Spleen (tissue), 11 donors: ENCODE results near the gene PGBD5. TPM values are rescaled to one million over a fixed set of nuclear protein-coding genes. Genes with fewer than 3 reads are reported as not detected.

Experiments used
- DNase-seq: peaks from one replicate; pipeline ENCODE4 v3.0.0-alpha.2; 2020
- H3K27ac ChIP-seq, 8 donors: fragments of 200-600 bp; sonication (generic) in 7 of 8; 1 replicate in 4 of 8; 2 replicates in 4 of 8; pipeline versions ENCODE4 v1.5.0 to v1.8.0; 2016 to 2021; ENCODE audit warnings: inconsistent platforms in 4 of 8, mild to moderate bottlenecking in 4 of 8, moderate library complexity in 1 of 8
- H3K27me3 ChIP-seq, 7 donors: fragments of 200-600 bp; sonication (generic) in 6 of 7; replicated peaks in 1 of 7; 1 replicate in 4 of 7; 2 replicates in 3 of 7; pipeline versions ENCODE4 v1.5.0 to v1.8.0; 2016 to 2021; ENCODE audit warnings: inconsistent platforms in 3 of 7, mild to moderate bottlenecking in 1 of 7
- H3K36me3 ChIP-seq, 6 donors: fragments of 200-600 bp; sonication (generic) in 5 of 6; 1 replicate in 4 of 6; 2 replicates in 2 of 6; pipeline versions ENCODE4 v1.5.0 to v1.8.0; 2016 to 2021; ENCODE audit warnings: inconsistent platforms in 2 of 6
- H3K4me1 ChIP-seq, 6 donors: fragments of 200-600 bp; sonication (generic) in 5 of 6; 1 replicate in 3 of 6; 2 replicates in 3 of 6; pipeline versions ENCODE4 v1.5.0 to v1.8.0; 2016 to 2021; ENCODE audit warnings: inconsistent platforms in 3 of 6
- H3K4me3 ChIP-seq, 8 donors: fragments of 200-600 bp; sonication (generic) in 7 of 8; 1 replicate in 4 of 8; 2 replicates in 4 of 8; pipeline versions ENCODE4 v1.5.0 to v1.8.0; 2016 to 2021; ENCODE audit warnings: inconsistent platforms in 4 of 8, mild to moderate bottlenecking in 4 of 8, moderate library complexity in 2 of 8
- H3K9me3 ChIP-seq, 8 donors: fragments of 200-600 bp; sonication (generic) in 7 of 8; 1 replicate in 4 of 8; 2 replicates in 4 of 8; pipeline versions ENCODE4 v1.5.0 to v1.8.0; 2016 to 2021; ENCODE audit warnings: inconsistent platforms in 4 of 8
- POLR2A ChIP-seq, 3 donors: fragments of 450-650 bp; IDR thresholded peaks; one replicate each; pipeline ENCODE4 v1.5.1; 2017; ENCODE audit warnings: antibody characterized with exemption in 3 of 3, mild to moderate bottlenecking in 1 of 3
- POLR2AphosphoS5 ChIP-seq, 3 donors: sonication (generic); formaldehyde crosslinking; IDR thresholded peaks; one replicate each; pipeline ENCODE4 v1.5.1; 2017; ENCODE audit warnings: antibody characterized with exemption in 3 of 3
- WGBS, 5 donors: extraction: QIAGEN DNeasy Blood & Tissue Kit in 3 of 5; methylation state at CpG; one replicate each; pipeline versions ENCODE4 v1.1.5 to v1.1.7; 2013 to 2018; 5-methylcytosine and 5-hydroxymethylcytosine counted together
- intact Hi-C: fragments of 100-400 bp; cut with DNase I; formaldehyde crosslinking; loops from one replicate; pipeline ENCODE4 v1.15.0; 2023; ENCODE audit warnings: low total_unique reads
- polyA plus RNA-seq, 3 donors: library from polyadenylated mRNA; stranded (reverse); fragments of 200-250 nt; gene quantifications; one replicate each; pipeline ENCODE4 v1.2.1, GENCODE V29; 2013
- total RNA-seq, 7 donors: library from RNA; depleted of rRNA in 3 of 7; stranded (reverse); fragments of >200 nt in 3 of 7; fragmentation: NEBNext Ultra II Directional in 4 of 7; extraction: Animal tissue kit (Norgen Biotek cat#: 25700) in 4 of 7; gene quantifications; one replicate each; pipeline versions ENCODE4 v1.1.0 to v1.2.1, GENCODE V29; 2016 to 2021
- TF ChIP-seq, protein P1 (sequence below), 11 experiments: fragments of 200-600 bp in 7 of 11; fragments of 450-650 bp in 4 of 11; sonication (generic) in 4 of 11; IDR thresholded peaks in 8 of 11; conservative IDR thresholded peaks in 3 of 11; 1 replicate in 7 of 11; 2 replicates in 4 of 11; pipeline versions ENCODE4 v1.4.0 to v1.8.0; 2016 to 2021; ENCODE audit warnings: antibody characterized with exemption in 11 of 11, inconsistent platforms in 4 of 11, mild to moderate bottlenecking in 1 of 11
- donor health status: healthy with polysubstance abuse.
- donor health status: DM: no; HTN: no; CAD: no; lungs with moderate emphysema.
- donor health status: DM: no; HTN: no; CAD: no.
- donor health status: Bipolar disorder and iron deficiency.
- donor health status: healthy.
- donor health status: DM: no; HTN: no; CAD: no.
- donor health status: DM: yes; HTN: yes; CAD: no.

The PGBD5 gene
- total and polyA plus RNA-seq, 10 donors: 0.07 to 6.7 (median 3.0) TPM

DNA sequence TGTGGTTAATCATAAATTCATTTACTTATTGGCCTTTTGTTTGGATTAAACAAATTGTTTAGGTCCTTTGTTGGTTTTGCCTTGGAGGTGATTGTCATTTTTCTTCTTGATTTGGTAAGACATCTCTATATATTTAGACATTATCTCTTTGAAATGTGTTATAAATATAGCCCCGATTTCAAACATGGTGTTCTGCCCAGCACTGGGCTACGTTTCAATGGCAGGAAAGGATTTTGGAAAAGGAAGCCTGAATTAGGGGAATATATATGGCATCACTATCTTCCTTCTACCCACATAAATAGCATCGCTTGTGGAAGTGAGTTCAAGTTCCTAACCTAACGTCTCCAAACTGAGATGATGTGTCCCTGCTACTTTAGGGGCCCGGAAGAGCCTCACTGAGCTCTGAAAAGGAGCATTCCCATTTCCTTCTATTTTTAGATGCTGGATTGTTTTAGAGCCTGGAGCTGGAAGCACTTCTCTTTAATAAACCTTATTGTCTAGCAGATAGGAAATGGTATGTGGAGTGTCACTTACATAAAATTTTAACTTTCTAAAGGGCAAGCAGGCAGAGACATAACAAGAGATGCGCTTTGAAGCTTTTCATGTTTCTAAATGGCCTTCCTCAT is 39.4 kb downstream of the PGBD5 start:
- 69 to 81% (median 77%) methylated on average over 6 of the region's 6 CpGs for WGBS, 5 donors
- Histone ChIP-seq H3K27ac (no peak overlapping the region), H3K4me3 (no peak overlapping the region), H3K4me1 (no peaks in the 10 kb centered on the region), H3K27me3 (peaks cover 0 to 11% (median 0%) of the 10 kb centered on the region in 7 donors), H3K36me3 (no peaks in the 10 kb centered on the region), H3K9me3 (no peaks in the 10 kb centered on the region)
- DNase-seq: no peak
- intact Hi-C loops: no loop called here
- no peak for TF ChIP-seq POLR2A (IDR thresholded peaks at IDR 0.05)
- TF ChIP-seq, protein P1, sequence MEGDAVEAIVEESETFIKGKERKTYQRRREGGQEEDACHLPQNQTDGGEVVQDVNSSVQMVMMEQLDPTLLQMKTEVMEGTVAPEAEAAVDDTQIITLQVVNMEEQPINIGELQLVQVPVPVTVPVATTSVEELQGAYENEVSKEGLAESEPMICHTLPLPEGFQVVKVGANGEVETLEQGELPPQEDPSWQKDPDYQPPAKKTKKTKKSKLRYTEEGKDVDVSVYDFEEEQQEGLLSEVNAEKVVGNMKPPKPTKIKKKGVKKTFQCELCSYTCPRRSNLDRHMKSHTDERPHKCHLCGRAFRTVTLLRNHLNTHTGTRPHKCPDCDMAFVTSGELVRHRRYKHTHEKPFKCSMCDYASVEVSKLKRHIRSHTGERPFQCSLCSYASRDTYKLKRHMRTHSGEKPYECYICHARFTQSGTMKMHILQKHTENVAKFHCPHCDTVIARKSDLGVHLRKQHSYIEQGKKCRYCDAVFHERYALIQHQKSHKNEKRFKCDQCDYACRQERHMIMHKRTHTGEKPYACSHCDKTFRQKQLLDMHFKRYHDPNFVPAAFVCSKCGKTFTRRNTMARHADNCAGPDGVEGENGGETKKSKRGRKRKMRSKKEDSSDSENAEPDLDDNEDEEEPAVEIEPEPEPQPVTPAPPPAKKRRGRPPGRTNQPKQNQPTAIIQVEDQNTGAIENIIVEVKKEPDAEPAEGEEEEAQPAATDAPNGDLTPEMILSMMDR (IDR thresholded peaks at IDR 0.05 in 8 of 11, conservative IDR thresholded peaks at IDR 0.05 in 3 of 11): no peak

DNA sequence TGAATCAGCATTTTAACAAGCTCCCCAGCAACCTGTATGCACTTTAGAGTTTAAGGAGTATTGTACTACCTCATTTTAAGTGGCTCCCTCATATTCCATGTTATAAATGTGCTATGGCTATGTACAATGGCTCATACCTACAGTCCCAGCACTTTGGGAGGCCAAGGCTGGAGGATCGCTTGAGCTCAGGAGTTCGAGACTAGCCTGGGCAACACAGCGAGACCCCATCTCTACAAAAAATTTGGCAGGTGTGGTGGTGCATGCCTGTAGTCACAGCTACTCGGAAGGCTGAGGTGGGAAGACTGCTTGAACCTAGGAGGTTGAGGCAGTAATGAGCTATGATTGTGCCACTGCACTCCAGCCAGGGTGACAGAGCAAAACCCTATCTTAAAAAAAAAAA is 40.2 kb downstream of the PGBD5 start:
- WGBS, 5 donors: 87 to 96% (median 90%) methylated on average over 4 of the region's 4 CpGs
- H3K4me3 ChIP-seq: no peak overlapping the region
- H3K36me3 ChIP-seq: no peaks in the 10 kb centered on the region
- H3K27me3 ChIP-seq: peaks cover 0 to 8% (median 0%) of the 10 kb centered on the region in 7 donors
- H3K4me1 ChIP-seq: no peaks in the 10 kb centered on the region
- DNase-seq: no peak
- TF ChIP-seq, protein P1 (IDR thresholded peaks at IDR 0.05 in 8 of 11, conservative IDR thresholded peaks at IDR 0.05 in 3 of 11): no peak
- TF ChIP-seq POLR2AphosphoS5 (IDR thresholded peaks at IDR 0.05) (no peak), POLR2A (IDR thresholded peaks at IDR 0.05) (no peak)
- H3K9me3 ChIP-seq: no peaks in the 10 kb centered on the region
- no peak overlapping the region for H3K27ac ChIP-seq
- intact Hi-C loops: no loop called here

DNA sequence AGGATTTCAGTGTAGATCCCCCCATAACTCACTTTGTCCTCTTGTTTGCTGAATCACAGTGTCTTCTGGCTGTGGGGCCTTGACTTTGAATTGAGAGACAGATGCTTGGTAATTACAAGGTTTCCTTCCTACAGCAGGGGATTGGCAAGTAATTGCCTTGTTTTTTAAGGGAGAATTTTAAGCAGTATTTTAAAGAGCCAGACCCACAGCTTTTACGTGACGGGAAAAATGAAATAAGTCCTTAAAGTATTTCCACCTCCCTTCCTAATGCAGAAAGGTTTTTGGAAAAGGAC is 41.0 kb downstream of the PGBD5 start:
- WGBS, 5 donors: 88 to 98% (median 92%) methylated on average over 2 of the region's 2 CpGs
- TF ChIP-seq, protein P1 (IDR thresholded peaks at IDR 0.05 in 8 of 11, conservative IDR thresholded peaks at IDR 0.05 in 3 of 11): no peak
- TF ChIP-seq POLR2AphosphoS5 (IDR thresholded peaks at IDR 0.05) (no peak), POLR2A (IDR thresholded peaks at IDR 0.05) (no peak)
- H3K4me3 ChIP-seq: no peak overlapping the region
- H3K27ac ChIP-seq: no peak overlapping the region
- H3K36me3 ChIP-seq: no peaks in the 10 kb centered on the region
- H3K27me3 ChIP-seq: peaks cover 0 to 9% (median 0%) of the 10 kb centered on the region in 7 donors
- intact Hi-C loops: no loop called here
- no peak for DNase-seq
- no peaks in the 10 kb centered on the region for H3K4me1 ChIP-seq
- H3K9me3 ChIP-seq: peaks cover 0 to 6% (median 2%) of the 10 kb centered on the region in 8 donors

- no peaks in the 10 kb centered on the region for H3K4me1 ChIP-seq
- H3K9me3 ChIP-seq: peaks cover 0 to 11% (median 7%) of the 10 kb centered on the region in 8 donors
- peaks cover 0 to 9% (median 0%) of the 10 kb centered on the region in 7 donors for H3K27me3 ChIP-seq
- intact Hi-C loops: no loop called here
- no peak overlapping the region for H3K27ac ChIP-seq
- DNase-seq: no peak
- no peak overlapping the region for H3K4me3 ChIP-seq
- WGBS, 5 donors: 84 to 91% (median 88%) methylated on average over 17 of the region's 17 CpGs
- H3K36me3 ChIP-seq: no peaks in the 10 kb centered on the region
- TF ChIP-seq, protein P1 (IDR thresholded peaks at IDR 0.05 in 8 of 11, conservative IDR thresholded peaks at IDR 0.05 in 3 of 11): no peak
- TF ChIP-seq POLR2A (IDR thresholded peaks at IDR 0.05) (no peak), POLR2AphosphoS5 (IDR thresholded peaks at IDR 0.05) (no peak)
These were observed 41.6 kb downstream of the PGBD5 start for GRCh38 chr1:230384380-230385157.
